Ovary (tissue), 3 donors: ENCODE measurements around the gene SLC2A14.
"Not testable (repeated sequence)": the region's sequence is repeated elsewhere in the genome, so short reads cannot be mapped to it uniquely, and the experiment has no call there.

Experiments used
- POLR2A ChIP-seq: fragments of 450-650 bp; IDR thresholded peaks from one replicate; pipeline ENCODE4 v1.6.1; 2017; ENCODE audit warnings: antibody characterized with exemption, mild to moderate bottlenecking, moderate library complexity
- TF ChIP-seq, protein P1 (sequence below), 3 donors: fragments of 450-650 bp in 2 of 3; fragments of 200-600 bp in 1 of 3; IDR thresholded peaks; one replicate each; pipeline versions ENCODE4 v1.5.1 to v1.8.0; 2016 to 2022; ENCODE audit warnings: antibody characterized with exemption in 3 of 3, mild to moderate bottlenecking in 1 of 3
- donor health status: DM: no; HTN: no; CAD: no.

DNA sequence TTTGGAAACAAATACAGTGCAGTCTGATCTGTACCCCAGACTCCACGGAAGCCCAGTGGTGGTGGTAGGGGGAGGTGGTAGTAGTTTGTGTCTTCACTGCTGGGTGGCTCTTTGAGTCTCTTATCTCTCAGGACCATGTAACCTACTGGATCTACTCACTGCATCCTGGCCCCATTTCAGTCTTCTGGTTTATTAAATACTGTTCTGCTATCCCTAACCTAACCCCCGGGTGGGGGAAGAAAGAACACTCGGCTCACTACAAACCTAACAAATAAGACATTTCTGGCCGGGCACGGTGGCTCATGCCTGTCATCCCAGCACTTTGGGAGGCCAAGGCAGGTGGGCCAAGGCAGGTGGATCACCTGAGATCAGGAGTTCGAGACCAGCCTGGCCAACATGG lies 39.5 kb downstream of the SLC2A14 start:
- TF ChIP-seq, protein P1, sequence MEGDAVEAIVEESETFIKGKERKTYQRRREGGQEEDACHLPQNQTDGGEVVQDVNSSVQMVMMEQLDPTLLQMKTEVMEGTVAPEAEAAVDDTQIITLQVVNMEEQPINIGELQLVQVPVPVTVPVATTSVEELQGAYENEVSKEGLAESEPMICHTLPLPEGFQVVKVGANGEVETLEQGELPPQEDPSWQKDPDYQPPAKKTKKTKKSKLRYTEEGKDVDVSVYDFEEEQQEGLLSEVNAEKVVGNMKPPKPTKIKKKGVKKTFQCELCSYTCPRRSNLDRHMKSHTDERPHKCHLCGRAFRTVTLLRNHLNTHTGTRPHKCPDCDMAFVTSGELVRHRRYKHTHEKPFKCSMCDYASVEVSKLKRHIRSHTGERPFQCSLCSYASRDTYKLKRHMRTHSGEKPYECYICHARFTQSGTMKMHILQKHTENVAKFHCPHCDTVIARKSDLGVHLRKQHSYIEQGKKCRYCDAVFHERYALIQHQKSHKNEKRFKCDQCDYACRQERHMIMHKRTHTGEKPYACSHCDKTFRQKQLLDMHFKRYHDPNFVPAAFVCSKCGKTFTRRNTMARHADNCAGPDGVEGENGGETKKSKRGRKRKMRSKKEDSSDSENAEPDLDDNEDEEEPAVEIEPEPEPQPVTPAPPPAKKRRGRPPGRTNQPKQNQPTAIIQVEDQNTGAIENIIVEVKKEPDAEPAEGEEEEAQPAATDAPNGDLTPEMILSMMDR (IDR thresholded peaks at IDR 0.05): not testable (repeated sequence)
- not testable (repeated sequence) for TF ChIP-seq POLR2A
